Hematopoietic multipotent progenitor cell (in vitro differentiated cells): ENCODE results near the gene KPNA1. TPM values are rescaled to one million over a fixed set of nuclear protein-coding genes. Genes with fewer than 3 reads are reported as not detected.

ENCODE experiments used
- DNase-seq, 3 donors: peaks; one replicate each; pipeline ENCODE4 v3.0.0-alpha.2; 2011 to 2015; ENCODE audit warnings: low read depth in 2 of 3, low spot score in 2 of 3
- total RNA-seq: library from RNA; depleted of rRNA; stranded (reverse); fragments of >200 nt; gene quantifications from one replicate; pipeline ENCODE4 v1.2.3, GENCODE V29; 2012

Gene KPNA1
- 10.5 TPM for total RNA-seq

GRCh38 chr3:122514123-122515019 is at the start of gene KPNA1:
KPNA1 (minus strand) TSS chr3:122514939; CDS start chr3:122496565, 18,374 bp downstream.
- peak; percentile 79 to 91 (median 89) for DNase-seq

GRCh38 chr3:122564155-122564912 is 49.6 kb upstream of the KPNA1 start, which contains the start of the genes DTX3L and PARP9:
DTX3L (plus strand) TSS chr3:122564338; CDS start chr3:122564427, 89 bp downstream.
PARP9 (minus strand) TSS chr3:122564300; CDS start chr3:122559620, 4,680 bp downstream.
- peak; percentile 46 to 86 (median 85) for DNase-seq

GRCh38 chr3:122563717-122564025 is 48.9 kb upstream of the KPNA1 start:
- DNase-seq: peak in 1 of 3 donors; percentile 23

GRCh38 chr3:122562923-122563716 is 48.4 kb upstream of the KPNA1 start:
- no peak for DNase-seq

- peak; percentile 42 to 85 (median 71) for DNase-seq
Observed at GRCh38 chr3:122560680-122561079, 45.9 kb upstream of the KPNA1 start.

- peak in 1 of 3 donors; percentile 41 for DNase-seq
Observed at GRCh38 chr3:122559906-122560305, 45.2 kb upstream of the KPNA1 start.

GRCh38 chr3:122558605-122559004 is 43.9 kb upstream of the KPNA1 start:
- DNase-seq: no peak

GRCh38 chr3:122557356-122557755 is 42.6 kb upstream of the KPNA1 start:
- no peak for DNase-seq

GRCh38 chr3:122555275-122556071 is 40.7 kb upstream of the KPNA1 start:
- no peak for DNase-seq

GRCh38 chr3:122553171-122553570 is 38.4 kb upstream of the KPNA1 start:
- DNase-seq: no peak

- DNase-seq: no peak
Observed at GRCh38 chr3:122548619-122549018, 33.9 kb upstream of the KPNA1 start.

GRCh38 chr3:122548076-122548475 is 33.3 kb upstream of the KPNA1 start:
- no peak for DNase-seq

GRCh38 chr3:122546151-122546550 is 31.4 kb upstream of the KPNA1 start:
- DNase-seq: no peak

- no peak for DNase-seq
Observed at GRCh38 chr3:122538956-122539490, 24.3 kb upstream of the KPNA1 start.

GRCh38 chr3:122536632-122537001 is 21.9 kb upstream of the KPNA1 start:
- DNase-seq: no peak

- no peak for DNase-seq
Observed at GRCh38 chr3:122535964-122536631, 21.4 kb upstream of the KPNA1 start.

GRCh38 chr3:122533931-122534334 is 19.2 kb upstream of the KPNA1 start:
- DNase-seq: no peak

GRCh38 chr3:122533480-122533879 is 18.7 kb upstream of the KPNA1 start:
- no peak for DNase-seq

GRCh38 chr3:122530164-122530563 is 15.4 kb upstream of the KPNA1 start:
- no peak for DNase-seq
